ENCODE data around the gene UNC13A.

- no peak for TF ChIP-seq CTCF (IDR thresholded peaks at IDR 0.05)
- no peak for TF ChIP-seq POLR2A (IDR thresholded peaks at IDR 0.05)
- TF ChIP-seq EP300 (IDR thresholded peaks at IDR 0.05): no peak
Observed at GRCh38 chr19:17582613-17583012, 105.5 kb downstream of the UNC13A start.

All from upper lobe of left lung (tissue), 4 donors.